HG03060 (cell line): ENCODE measurements around the gene HOXD8.

Source experiments
- ATAC-seq: cut with Tn5 transposase; IDR thresholded peaks from one replicate; pipeline ENCODE4 v1.9.1; 2021; ENCODE audit warnings: low read depth, moderate number of reproducible peaks; ENCODE audit not compliant: unreplicated experiment

HOXD8 gene

DNA sequence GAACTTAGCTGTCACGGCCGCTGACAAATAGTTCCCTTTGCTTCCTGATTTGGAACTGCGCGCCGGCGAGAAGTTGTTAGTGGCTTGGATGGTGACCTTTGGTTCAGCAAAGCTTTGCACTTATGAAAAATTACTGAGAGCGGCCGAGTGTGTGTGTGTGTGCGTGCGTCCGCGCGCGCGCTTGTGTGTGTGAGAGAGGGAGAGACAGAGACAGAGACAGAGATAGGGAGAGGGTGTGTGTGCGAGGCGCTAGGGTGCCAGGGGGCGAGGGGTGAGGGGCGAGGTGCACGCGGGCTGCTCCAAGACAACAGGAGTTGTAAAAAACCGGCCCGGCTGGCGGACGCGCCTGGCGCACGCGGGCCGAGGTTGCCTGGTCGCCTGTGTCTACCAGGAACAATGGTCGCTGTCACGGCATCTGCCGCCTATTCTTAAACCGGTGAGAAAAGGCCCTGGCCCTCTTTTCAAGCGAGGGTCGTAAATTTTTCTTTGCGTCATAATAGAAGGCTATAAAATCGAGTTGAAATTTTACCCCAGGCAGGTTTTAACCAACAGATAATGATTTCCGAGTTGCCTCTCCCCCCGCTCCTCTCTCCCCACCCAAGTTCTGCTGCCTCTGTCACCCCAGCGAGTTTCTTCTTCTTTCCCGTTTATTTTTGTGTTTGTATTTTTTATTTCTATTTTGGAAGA lies 28.1 kb downstream of the HOXD8 start:
- ATAC-seq, result no peak

GRCh38 chr2:176158186-176158591 lies 28.7 kb downstream of the HOXD8 start:
- no peak for ATAC-seq

DNA sequence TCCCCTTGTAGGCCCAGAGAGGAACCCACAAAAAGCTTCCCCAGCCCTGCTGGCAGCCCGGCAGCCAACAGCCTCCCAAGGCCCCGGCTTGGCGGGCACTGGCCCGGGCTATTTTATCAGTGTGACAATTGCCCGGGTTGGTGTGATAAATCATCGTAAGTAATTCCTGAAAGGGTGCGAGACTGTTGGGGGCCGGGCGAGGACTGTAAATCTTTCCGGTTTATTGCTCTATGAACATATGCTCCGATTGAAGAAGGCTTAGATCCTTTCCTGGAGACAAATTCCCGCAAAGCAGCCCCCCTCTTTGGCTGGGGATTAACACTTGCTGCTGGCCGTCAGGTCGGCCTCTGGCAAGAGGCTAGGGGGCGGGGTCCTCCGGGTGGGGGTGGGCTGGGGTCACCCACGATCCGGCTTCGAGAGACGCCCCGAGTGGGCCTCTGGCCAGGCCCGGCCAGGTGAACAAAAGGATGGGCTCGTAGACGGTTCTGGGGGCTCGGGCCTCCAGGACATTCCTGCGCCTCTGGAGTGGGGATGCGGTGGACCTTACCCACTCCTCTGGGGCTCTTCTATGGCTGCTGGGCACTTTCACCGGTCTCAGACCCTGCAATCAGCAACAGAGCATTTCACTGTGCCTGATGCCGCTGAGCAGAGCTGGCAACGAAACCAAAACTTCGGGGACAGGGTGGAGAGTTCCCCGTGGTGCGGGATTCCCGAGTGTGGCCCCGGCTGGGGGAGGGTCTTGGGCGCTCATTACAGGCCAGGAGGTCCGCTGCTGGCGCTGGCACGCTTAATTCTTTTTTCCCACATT lies 29.6 kb downstream of the HOXD8 start:
- no peak for ATAC-seq

DNA sequence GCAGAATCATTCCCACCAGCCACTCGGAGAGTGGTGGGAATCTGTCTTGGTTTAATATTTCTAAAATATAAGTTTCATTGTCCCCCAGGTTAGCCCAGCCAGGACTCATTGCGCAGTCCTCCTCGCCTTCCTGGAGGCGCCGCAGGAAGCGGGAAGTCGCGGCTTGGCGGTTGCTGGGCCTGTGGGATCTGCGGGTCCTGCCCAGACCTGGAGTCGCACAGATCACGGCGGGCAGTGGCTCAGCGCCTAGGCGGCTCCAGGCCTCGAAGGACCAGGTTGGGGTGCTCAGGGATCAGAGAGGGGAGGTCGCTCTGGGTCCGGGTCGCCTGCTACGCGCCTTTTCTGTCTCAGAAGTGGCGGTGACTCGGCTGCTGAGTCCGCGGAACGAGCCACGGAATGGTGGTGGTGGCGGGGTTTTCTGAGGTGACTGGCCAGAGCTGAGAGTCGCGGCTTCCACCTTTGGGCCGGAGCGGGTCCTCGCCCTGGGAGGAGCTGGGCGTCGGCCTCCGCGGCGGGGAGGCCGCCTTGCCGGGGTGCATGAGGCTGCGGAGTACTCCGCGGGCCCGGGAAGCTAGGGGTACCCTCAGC lies 30.3 kb downstream of the HOXD8 start:
- ATAC-seq, result no peak

GRCh38 chr2:176160251-176160985 lies 30.9 kb downstream of the HOXD8 start:
- no peak for ATAC-seq

- ATAC-seq, result no peak
These were observed 31.7 kb downstream of the HOXD8 start for GRCh38 chr2:176160986-176161824.

- ATAC-seq, result no peak
These were observed 32.5 kb downstream of the HOXD8 start for GRCh38 chr2:176161825-176162626.

DNA sequence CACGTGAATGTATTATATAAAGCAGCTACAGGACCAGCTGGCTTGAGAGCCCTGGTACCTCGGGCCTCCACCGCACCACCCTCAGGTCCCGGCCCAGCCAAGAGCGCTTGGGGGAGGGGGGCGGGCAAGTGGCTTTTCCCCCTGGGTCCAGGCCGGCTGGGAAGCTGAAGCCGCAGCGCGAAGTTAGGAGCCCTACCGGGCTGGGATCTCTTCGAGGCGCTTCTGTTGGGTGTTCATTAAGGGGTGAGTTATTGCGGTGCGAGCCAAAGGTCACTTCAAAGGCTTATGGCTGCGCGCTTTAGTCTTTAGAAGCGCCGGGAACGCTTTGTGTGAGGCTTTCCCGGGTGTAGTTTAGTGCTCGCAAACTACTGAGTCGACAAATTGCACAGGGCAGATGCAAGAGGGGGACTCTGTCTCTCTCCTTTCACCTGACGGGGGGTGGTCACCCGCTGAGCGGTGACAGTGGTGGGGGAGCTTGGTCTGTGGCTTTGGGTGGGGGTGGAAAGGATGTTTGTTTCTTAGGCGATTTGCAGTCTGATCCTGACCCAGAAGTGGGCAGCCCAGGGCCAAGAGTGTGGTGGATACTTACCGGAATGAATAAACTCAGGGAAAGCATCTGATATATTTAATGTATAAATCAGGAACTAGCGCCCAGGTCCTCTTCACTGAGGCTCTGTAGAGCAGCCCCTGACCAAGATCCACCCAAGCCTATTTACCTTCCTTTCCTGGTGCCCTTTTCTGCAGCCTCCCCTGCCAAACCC lies 33.6 kb downstream of the HOXD8 start:
- ATAC-seq, result no peak

GRCh38 chr2:176163672-176164056 lies 34.2 kb downstream of the HOXD8 start:
- no peak for ATAC-seq

DNA sequence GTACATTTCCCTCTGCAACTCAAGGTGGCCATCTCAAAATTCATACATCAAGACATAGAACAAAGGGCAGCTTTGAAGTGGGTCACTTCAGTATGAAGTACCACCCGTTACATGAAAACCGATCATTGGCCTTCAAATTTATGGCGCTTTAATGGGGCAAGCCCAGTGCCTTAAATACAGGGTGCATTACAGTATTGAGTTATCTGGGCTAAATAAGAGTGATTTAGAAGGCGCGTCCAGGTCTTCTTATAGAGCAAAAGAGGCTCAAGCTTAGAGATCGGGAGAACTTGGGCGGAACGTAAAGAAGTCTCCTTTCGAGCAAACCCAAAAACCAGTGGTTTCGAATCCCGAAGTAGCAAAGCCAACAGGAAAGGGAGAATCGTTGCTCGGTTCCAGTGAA lies 34.7 kb downstream of the HOXD8 start:
- no peak for ATAC-seq

DNA sequence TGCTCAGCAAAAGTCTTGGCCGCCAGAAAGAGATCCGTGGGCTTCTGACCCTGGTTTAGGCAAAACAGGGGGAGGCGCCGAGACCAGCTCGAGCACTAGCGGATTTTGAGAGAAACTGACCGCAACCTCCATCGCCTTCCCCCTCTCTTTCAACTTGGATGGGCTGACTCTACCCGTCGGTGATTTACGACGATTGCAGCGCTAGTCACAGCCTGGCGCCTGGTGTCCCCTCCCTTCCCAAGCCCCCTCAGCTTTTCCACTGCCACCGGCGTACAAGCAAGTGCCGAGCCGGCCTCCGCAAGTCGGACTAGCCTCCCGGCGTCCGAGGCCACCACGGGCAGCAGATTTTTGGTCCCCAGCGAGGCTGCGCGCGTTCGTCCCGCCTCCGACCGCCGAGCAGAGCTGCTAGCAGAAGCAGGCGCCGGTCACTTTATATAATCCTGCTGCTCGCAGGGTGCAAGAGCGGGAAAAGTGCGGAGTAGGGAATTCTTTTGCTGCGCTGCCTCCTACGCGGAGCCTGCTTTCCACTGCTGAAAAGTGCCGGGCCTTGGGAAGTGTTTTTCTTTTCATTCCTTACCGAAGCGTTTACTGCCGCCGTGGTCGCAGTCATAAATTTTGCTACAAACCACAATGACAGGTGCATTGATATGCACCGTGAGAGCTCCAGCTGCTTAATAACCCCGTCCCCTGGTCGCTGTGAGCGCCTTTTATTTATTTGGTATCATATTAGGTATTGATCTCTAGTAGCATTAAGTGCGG lies 35.3 kb downstream of the HOXD8 start:
- no peak for ATAC-seq

GRCh38 chr2:176165370-176166050 lies 36.0 kb downstream of the HOXD8 start:
- no peak for ATAC-seq

GRCh38 chr2:176166272-176166671 lies 36.8 kb downstream of the HOXD8 start:
- no peak for ATAC-seq

DNA sequence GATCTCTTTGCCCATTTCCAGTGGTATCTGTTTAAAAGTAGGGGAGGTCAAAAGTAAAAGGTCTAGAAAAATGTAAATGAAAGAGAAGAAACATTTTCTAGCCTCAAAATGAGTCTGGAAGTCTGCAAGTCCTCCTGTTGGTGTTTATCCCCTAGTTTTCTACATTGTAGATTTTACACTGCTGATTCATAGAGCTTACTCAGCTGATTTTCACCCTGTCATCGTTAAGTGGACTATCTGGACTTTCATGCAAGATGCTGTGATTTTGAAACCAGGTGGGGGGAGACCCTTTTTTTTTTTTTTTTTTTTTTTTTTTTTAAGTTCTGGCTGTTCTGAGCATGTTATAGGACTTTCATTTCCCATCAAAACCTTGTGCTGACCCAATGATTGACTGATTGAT lies 37.9 kb downstream of the HOXD8 start:
- ATAC-seq, result no peak

GRCh38 chr2:176169181-176169580 lies 39.7 kb downstream of the HOXD8 start:
- no peak for ATAC-seq

- ATAC-seq, result no peak
These were observed 40.2 kb downstream of the HOXD8 start for GRCh38 chr2:176169711-176170110.

DNA sequence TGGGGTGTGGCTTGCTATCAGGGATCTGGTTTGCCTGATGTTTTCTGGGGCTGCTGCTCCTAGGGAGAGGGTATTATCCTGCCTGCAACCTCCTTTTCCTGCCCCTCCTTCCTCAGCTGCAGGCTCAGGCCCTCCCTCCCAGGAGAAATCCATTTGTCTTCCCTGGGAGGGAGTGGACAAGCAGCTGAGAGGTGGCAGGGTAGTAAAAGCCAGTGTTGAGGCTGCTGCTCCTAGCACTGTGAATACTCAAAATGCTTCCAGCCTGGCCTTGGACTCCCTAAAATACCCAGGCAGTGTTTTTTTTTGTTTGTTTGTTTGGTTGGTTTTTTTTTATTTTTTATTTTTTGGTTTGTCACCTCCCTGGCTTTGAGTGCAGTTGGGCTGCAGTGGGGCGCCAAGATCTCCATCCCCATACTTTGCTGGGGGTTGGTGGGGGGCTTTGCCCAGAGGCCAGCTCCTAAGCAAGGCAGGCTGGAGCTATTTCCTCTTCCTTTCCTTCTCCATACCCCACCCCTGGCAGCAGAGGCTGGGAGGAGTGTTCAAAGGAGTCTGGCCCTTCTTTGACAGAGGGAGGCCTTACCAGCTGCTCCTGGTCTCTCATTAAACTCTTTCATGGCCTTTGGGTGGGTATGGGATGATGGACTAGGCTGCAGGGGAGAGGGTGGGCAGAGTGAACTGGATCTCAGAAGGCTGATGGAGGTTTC lies 41.2 kb downstream of the HOXD8 start:
- no peak for ATAC-seq
